Activated CD4-positive, alpha-beta T cell treated with anti-CD3 and anti-CD28 coated beads, Interleukin-10, Interleukin-2, amounts not matched to agents 100 ng/mL and 50 ng/mL, durations not matched to agents 16 hours and 8 hours (primary cell): ENCODE data around the gene ZNF385A.

Source experiments
- DNase-seq: peaks from one replicate; pipeline ENCODE4 v3.0.0-alpha.2; 2020

Gene ZNF385A

GRCh38 chr12:54384591-54385041, at the start of gene ZNF385A:
Gene ZNF385A (minus strand): TSS chr12:54384733. CDS start chr12:54384514, 219 bp downstream.
- no peak for DNase-seq

- DNase-seq: no peak
Measured at GRCh38 chr12:54432815-54433164, 48.3 kb upstream of the ZNF385A start.

- peak; percentile 23 for DNase-seq
Measured at GRCh38 chr12:54431911-54432814, 47.6 kb upstream of the ZNF385A start.

- DNase-seq: no peak
Measured at GRCh38 chr12:54430471-54431069, 46.0 kb upstream of the ZNF385A start.

- DNase-seq: no peak
Measured at GRCh38 chr12:54429014-54429471, 44.5 kb upstream of the ZNF385A start.

- no peak for DNase-seq
Measured at GRCh38 chr12:54428050-54429013, 43.8 kb upstream of the ZNF385A start.

GRCh38 chr12:54427106-54427505, 42.6 kb upstream of the ZNF385A start:
- no peak for DNase-seq

GRCh38 chr12:54426690-54427089, 42.2 kb upstream of the ZNF385A start:
- DNase-seq: no peak

GRCh38 chr12:54425702-54426101, 41.2 kb upstream of the ZNF385A start:
- no peak for DNase-seq

- DNase-seq: no peak
Measured at GRCh38 chr12:54424224-54424623, 39.7 kb upstream of the ZNF385A start.

GRCh38 chr12:54423816-54424150, 39.2 kb upstream of the ZNF385A start:
- DNase-seq: no peak

GRCh38 chr12:54421879-54422250, 37.3 kb upstream of the ZNF385A start:
- DNase-seq: no peak

- DNase-seq: no peak
Measured at GRCh38 chr12:54421175-54421878, 36.8 kb upstream of the ZNF385A start.

- DNase-seq: no peak
Measured at GRCh38 chr12:54420766-54421144, 36.2 kb upstream of the ZNF385A start.

- DNase-seq: peak; percentile 35
Measured at GRCh38 chr12:54419088-54419887, 34.8 kb upstream of the ZNF385A start, which contains the start of gene ITGA5. Gene ITGA5 (minus strand): TSS chr12:54419266. CDS start chr12:54419198, 68 bp downstream.

GRCh38 chr12:54418441-54419087, 34.0 kb upstream of the ZNF385A start:
- no peak for DNase-seq

- DNase-seq: no peak
Measured at GRCh38 chr12:54417712-54418440, 33.3 kb upstream of the ZNF385A start.

GRCh38 chr12:54416687-54417603, 32.4 kb upstream of the ZNF385A start:
- no peak for DNase-seq
